Fibroblast of pulmonary artery (primary cell): ENCODE results near the gene SPEF1.

Experiments
- DNase-seq: peaks from one replicate; pipeline ENCODE4 v3.0.0-alpha.2; 2010; ENCODE audit warnings: low read depth
- H3K4me3 ChIP-seq: replicated peaks from 2 replicates; pipeline ENCODE4 v1.5.1; 2011; ENCODE audit warnings: low read depth, mild to moderate bottlenecking, control low read depth, low read length, moderate library complexity
- TF ChIP-seq, protein P1 (sequence below): IDR thresholded peaks from 2 replicates; pipeline ENCODE4 v1.5.1; 2011; ENCODE audit warnings: mild to moderate bottlenecking, control low read depth, low read length, inconsistent platforms; ENCODE audit errors: missing control alignments

The SPEF1 gene

DNA sequence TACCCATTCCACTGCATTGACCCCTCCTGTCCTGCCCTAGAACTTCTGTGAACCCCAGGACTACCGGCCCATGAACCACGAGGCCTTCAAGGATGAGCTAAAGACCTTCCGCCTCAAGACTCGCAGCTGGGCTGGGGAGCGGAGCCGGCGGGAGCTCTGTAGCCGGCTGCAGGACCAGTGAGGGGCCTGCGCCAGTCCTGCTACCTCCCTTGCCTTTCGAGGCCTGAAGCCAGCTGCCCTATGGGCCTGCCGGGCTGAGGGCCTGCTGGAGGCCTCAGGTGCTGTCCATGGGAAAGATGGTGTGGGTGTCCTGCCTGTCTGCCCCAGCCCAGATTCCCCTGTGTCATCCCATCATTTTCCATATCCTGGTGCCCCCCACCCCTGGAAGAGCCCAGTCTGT lies 23.5 kb upstream of the SPEF1 start:
- DNase-seq, result no peak
- no peak overlapping the region for H3K4me3 ChIP-seq
- TF ChIP-seq, protein P1, sequence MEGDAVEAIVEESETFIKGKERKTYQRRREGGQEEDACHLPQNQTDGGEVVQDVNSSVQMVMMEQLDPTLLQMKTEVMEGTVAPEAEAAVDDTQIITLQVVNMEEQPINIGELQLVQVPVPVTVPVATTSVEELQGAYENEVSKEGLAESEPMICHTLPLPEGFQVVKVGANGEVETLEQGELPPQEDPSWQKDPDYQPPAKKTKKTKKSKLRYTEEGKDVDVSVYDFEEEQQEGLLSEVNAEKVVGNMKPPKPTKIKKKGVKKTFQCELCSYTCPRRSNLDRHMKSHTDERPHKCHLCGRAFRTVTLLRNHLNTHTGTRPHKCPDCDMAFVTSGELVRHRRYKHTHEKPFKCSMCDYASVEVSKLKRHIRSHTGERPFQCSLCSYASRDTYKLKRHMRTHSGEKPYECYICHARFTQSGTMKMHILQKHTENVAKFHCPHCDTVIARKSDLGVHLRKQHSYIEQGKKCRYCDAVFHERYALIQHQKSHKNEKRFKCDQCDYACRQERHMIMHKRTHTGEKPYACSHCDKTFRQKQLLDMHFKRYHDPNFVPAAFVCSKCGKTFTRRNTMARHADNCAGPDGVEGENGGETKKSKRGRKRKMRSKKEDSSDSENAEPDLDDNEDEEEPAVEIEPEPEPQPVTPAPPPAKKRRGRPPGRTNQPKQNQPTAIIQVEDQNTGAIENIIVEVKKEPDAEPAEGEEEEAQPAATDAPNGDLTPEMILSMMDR, result no peak

DNA sequence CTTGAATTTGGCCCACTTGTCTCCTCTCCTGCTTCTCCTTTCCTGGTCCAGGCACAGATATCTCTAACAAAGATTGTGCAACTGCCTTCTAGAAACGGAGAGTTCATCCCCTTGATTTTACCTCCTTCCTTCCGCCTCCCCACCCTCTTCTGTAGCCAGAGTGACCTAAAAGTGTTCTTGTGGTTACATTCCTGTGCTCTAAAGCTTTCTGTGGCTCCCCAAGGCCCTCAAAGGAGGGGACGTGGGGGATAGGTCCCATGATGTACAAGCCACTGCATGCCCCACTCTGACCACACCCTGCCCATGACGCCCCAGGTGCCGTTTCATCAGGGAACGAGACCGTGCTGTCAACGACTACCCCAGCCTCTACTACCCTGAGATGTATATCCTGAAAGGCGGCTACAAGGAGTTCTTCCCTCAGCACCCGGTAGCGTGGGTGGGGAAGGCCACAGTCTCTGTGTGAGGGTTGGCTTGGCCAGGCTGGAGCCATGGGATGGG lies 23.1 kb upstream of the SPEF1 start:
- no peak overlapping the region for H3K4me3 ChIP-seq
- TF ChIP-seq, protein P1, result no peak
- no peak for DNase-seq

DNA sequence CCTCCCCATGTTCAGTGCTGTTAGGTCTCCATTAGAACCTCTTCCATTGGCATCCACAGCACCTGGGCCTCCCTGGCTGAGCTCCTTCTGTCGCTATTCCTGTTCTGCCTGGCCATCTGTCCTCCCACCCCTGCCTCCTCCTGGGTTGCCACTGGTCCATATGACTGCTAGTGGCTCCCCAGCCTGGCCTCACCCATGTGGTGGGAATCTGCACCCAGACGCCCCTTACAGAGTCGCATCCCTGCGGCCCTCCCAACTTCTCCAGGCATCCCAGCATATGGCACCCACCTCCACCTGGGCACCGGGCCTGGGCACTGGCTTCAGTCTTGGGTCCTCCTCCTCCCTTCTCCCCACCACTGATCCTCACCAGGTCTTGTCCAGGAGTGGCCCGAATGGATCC lies 22.6 kb upstream of the SPEF1 start:
- TF ChIP-seq, protein P1, result no peak
- no peak overlapping the region for H3K4me3 ChIP-seq
- no peak for DNase-seq

DNA sequence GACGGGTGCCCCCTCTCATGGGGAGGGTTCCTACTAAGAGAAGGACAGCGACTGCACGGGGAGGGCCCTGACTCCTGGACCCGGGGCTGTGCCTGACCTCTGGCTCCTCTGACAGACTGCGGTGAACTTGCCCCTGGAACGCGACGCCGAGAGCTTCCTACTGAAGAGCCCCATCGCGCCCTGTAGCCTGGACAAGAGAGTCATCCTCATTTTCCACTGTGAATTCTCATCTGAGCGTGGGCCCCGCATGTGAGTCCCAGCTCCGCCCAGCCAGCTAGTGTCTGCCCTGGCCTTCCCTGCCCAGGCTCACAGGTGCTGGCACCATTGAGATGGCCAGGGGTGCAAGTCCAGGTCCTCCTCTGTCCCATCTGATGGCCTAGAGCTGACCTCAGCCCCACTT lies 22.0 kb upstream of the SPEF1 start:
- H3K4me3 ChIP-seq, result no peak overlapping the region
- TF ChIP-seq, protein P1, result no peak
- DNase-seq, result no peak

- no peak overlapping the region for H3K4me3 ChIP-seq
- DNase-seq, result no peak
- TF ChIP-seq, protein P1, result no peak
Measured at GRCh38 chr20:3802524-3803239, 21.4 kb upstream of the SPEF1 start.

DNA sequence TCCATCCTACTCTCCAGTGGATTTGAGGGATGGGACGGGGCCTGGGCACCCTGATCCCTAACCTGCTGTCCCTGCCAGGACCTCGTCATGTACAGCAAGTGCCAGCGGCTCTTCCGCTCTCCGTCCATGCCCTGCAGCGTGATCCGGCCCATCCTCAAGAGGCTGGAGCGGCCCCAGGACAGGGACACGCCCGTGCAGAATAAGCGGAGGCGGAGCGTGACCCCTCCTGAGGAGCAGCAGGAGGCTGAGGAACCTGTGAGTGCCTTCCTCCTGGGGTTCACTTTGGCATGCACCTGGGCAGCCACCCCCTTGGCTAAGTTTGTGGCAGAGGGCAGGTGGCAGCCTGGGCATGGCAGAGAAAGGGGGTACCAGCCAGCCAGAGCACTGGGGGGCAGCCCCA lies 20.6 kb upstream of the SPEF1 start:
- TF ChIP-seq, protein P1, result no peak
- H3K4me3 ChIP-seq, result no peak overlapping the region
- no peak for DNase-seq

DNA sequence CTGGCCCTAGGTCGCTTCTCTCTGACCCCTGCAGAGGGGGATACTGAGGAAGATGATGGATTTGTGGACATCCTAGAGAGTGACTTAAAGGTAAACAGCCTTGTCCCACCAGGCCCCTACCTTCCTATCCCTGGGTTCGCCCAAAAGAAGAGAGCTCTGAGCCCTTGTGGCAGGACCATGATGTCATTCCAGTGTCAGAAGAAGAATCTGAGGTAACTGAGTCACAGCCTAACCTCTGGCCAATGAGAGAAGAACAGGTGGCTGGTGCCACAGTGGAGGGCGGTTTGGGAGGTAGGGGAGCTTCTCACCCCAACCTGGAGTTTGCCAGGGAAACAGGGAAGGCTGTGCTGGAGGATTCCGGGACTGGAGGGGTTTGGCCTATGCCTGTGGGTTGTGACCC lies 20.1 kb upstream of the SPEF1 start:
- DNase-seq, result no peak
- H3K4me3 ChIP-seq, result no peak overlapping the region
- TF ChIP-seq, protein P1, result no peak
